Measurements from ENCODE around the gene SLC38A9.

The SLC38A9 gene

DNA sequence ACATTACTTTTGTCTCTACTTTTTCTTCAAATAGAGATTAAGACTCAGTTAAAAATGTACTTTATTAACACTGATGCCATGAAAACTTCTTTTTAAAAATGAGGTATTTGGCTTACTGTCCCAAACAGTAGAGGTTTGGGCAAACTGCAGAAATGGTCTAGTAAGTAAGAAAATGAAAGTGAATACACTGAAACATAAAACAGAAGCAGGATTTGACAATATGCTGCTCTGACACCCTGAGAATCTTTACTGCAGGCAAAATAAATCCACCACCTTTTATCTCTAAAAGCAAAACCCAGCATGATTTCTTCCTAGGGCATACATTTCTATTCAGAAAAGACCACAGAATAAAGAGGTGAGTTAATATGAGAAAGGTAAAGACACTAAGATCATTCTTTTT lies 86.2 kb downstream of the SLC38A9 start:
- H3K4me3 ChIP-seq (ENCODE audit: low read depth, low read length): no peak overlapping the region

GRCh38 chr5:55625589-55625909 lies 86.6 kb downstream of the SLC38A9 start:
- no peak overlapping the region for H3K4me3 ChIP-seq (ENCODE audit: low read depth, low read length)
- H3K9me3 ChIP-seq (ENCODE audit: severe bottlenecking): no peaks in the 10 kb centered on the region
- DNase-seq: no peak
- H3K27me3 ChIP-seq (ENCODE audit: insufficient read depth, low read depth, severe bottlenecking): no peaks in the 10 kb centered on the region
- no peak overlapping the region for H3K27ac ChIP-seq
- H3K36me3 ChIP-seq: no peaks in the 10 kb centered on the region
- TF ChIP-seq, protein P1, sequence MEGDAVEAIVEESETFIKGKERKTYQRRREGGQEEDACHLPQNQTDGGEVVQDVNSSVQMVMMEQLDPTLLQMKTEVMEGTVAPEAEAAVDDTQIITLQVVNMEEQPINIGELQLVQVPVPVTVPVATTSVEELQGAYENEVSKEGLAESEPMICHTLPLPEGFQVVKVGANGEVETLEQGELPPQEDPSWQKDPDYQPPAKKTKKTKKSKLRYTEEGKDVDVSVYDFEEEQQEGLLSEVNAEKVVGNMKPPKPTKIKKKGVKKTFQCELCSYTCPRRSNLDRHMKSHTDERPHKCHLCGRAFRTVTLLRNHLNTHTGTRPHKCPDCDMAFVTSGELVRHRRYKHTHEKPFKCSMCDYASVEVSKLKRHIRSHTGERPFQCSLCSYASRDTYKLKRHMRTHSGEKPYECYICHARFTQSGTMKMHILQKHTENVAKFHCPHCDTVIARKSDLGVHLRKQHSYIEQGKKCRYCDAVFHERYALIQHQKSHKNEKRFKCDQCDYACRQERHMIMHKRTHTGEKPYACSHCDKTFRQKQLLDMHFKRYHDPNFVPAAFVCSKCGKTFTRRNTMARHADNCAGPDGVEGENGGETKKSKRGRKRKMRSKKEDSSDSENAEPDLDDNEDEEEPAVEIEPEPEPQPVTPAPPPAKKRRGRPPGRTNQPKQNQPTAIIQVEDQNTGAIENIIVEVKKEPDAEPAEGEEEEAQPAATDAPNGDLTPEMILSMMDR (IDR thresholded peaks at IDR 0.05; ENCODE audit: low read depth, low read length): no peak

More for the DNA sequence above, 86.2 kb downstream of the SLC38A9 start:
- no peaks in the 10 kb centered on the region for H3K9me3 ChIP-seq (ENCODE audit: severe bottlenecking)
- no peaks in the 10 kb centered on the region for H3K36me3 ChIP-seq
- no peak for DNase-seq
- H3K27ac ChIP-seq: no peak overlapping the region
- H3K27me3 ChIP-seq (ENCODE audit: insufficient read depth, low read depth, severe bottlenecking): no peaks in the 10 kb centered on the region
- TF ChIP-seq, protein P1 (IDR thresholded peaks at IDR 0.05; ENCODE audit: low read depth, low read length): no peak

DNA sequence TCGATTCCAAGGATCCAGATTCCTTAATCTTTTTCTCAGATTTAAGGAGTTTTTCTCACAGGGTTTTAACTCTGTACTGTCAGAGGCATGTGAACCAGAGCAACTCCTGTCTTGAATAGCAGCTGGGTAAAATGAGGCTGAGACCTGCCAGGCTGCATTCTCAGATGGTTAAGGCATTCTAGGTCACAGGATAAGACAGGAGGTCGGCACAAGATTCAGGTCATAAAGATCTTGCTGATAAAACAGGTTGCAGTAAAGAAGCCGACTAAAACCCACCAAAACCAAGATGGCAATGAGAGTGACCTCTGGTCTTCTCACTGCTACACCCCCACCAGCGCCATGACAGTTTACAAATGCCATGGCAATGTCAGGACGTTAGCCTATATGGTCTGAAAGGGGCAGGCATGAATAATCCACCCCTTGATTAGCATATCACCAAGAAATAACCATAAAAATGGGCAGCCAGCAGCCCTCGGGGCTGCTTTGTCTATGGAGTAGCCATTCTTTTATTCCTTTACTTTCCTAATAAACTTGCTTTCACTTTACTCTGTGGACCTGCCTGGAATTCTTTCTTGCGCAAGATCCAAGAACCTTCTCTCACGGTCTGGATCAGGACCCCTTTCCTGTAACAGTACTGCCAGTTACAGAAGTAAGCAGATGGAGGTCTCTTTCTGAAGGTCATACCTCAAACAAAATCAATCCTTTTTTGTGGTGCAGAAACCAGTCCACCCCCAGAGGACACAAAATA lies 87.1 kb downstream of the SLC38A9 start:
- DNase-seq: no peak
- TF ChIP-seq, protein P1 (IDR thresholded peaks at IDR 0.05; ENCODE audit: low read depth, low read length): no peak
- Histone ChIP-seq H3K27ac (no peak overlapping the region), H3K9me3 (ENCODE audit: severe bottlenecking) (no peaks in the 10 kb centered on the region), H3K27me3 (ENCODE audit: insufficient read depth, low read depth, severe bottlenecking) (no peaks in the 10 kb centered on the region), H3K4me3 (ENCODE audit: low read depth, low read length) (no peak overlapping the region), H3K36me3 (no peaks in the 10 kb centered on the region)

GRCh38 chr5:55623789-55624188 lies 88.3 kb downstream of the SLC38A9 start:
- H3K9me3 ChIP-seq (ENCODE audit: severe bottlenecking): no peaks in the 10 kb centered on the region
- H3K27me3 ChIP-seq (ENCODE audit: insufficient read depth, low read depth, severe bottlenecking): no peaks in the 10 kb centered on the region
- H3K27ac ChIP-seq: no peak overlapping the region
- DNase-seq: peak; percentile 42
- H3K4me3 ChIP-seq (ENCODE audit: low read depth, low read length): no peak overlapping the region
- no peaks in the 10 kb centered on the region for H3K36me3 ChIP-seq
- TF ChIP-seq, protein P1 (IDR thresholded peaks at IDR 0.05; ENCODE audit: low read depth, low read length): no peak

DNA sequence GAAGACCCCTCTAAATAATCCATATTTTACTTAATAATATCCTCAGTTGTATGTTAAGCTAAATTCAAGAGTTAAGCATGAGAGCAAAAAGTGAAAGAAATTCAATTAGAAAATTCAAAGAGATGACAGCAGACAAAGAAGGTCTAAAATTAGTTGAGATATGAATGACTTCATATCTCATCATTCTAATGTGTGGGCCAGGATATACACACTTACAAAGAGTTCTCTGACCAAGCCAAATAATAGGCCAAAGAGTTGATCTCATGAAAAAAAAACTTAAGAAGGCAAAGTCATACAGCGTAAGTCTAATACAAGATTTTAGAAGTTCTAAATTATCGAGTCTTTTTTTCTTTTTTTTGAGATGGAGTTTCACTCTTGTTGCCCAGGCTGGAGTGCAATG lies 89.7 kb downstream of the SLC38A9 start:
- Histone ChIP-seq H3K36me3 (no peaks in the 10 kb centered on the region), H3K9me3 (ENCODE audit: severe bottlenecking) (no peaks in the 10 kb centered on the region), H3K27ac (no peak overlapping the region), H3K27me3 (ENCODE audit: insufficient read depth, low read depth, severe bottlenecking) (no peaks in the 10 kb centered on the region), H3K4me3 (ENCODE audit: low read depth, low read length) (no peak overlapping the region)
- no peak for DNase-seq
- TF ChIP-seq, protein P1 (IDR thresholded peaks at IDR 0.05; ENCODE audit: low read depth, low read length): no peak

DNA sequence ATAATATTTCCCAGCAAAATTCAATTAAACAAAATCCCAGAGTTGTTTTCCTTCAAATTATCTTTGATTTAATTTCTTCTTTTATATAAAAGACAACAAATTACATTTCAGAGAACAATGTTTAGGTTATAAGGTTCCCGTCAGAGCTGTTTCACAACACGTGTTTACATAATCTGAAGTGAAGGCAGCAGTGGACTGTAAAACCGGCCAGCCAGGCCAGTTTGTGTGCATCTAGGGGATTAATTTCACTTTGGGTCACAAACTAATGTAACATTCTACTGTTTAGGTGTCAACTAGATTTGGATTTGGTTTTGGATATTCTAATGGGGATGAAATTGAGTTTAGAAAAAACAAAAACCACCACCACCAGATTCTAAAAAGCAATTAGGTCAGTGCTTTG lies 90.9 kb downstream of the SLC38A9 start:
- no peak for DNase-seq
- Histone ChIP-seq H3K27me3 (ENCODE audit: insufficient read depth, low read depth, severe bottlenecking) (no peaks in the 10 kb centered on the region), H3K36me3 (no peaks in the 10 kb centered on the region), H3K9me3 (ENCODE audit: severe bottlenecking) (no peaks in the 10 kb centered on the region), H3K4me3 (ENCODE audit: low read depth, low read length) (no peak overlapping the region), H3K27ac (no peak overlapping the region)
- TF ChIP-seq, protein P1 (IDR thresholded peaks at IDR 0.05; ENCODE audit: low read depth, low read length): no peak
